Chondrocyte (in vitro differentiated cells): ENCODE measurements around the gene DYNC2LI1. TPM values are rescaled to one million over a fixed set of nuclear protein-coding genes. Genes with fewer than 3 reads are reported as not detected.

Experiments
- DNase-seq: peaks from one replicate; pipeline ENCODE4 v3.0.0; 2021; ENCODE audit warnings: mixed read lengths, low spot score
- H3K27ac Mint-ChIP-seq: one replicate; pipeline ENCODE4 v1.8.0; 2021; ENCODE audit warnings: mild to moderate bottlenecking, moderate library complexity, mixed read lengths; ENCODE audit not compliant: unreplicated experiment
- H3K27me3 Mint-ChIP-seq: 2 replicates; pipeline ENCODE4 v1.8.0; 2021; ENCODE audit warnings: low read depth, mixed read lengths
- H3K36me3 Mint-ChIP-seq: 2 replicates; pipeline ENCODE4 v1.8.0; 2021; ENCODE audit warnings: low read depth, mixed read lengths
- H3K4me1 Mint-ChIP-seq: 2 replicates; pipeline ENCODE4 v1.8.0; 2021; ENCODE audit warnings: low read depth, mild to moderate bottlenecking, mixed read lengths
- H3K4me3 Mint-ChIP-seq: one replicate; pipeline ENCODE4 v1.8.0; 2021; ENCODE audit warnings: mild to moderate bottlenecking, moderate library complexity, mixed read lengths; ENCODE audit not compliant: unreplicated experiment
- H3K9me3 Mint-ChIP-seq: 2 replicates; pipeline ENCODE4 v1.8.0; 2021; ENCODE audit warnings: low read depth, mixed read lengths
- CTCF ChIP-seq: fragments of 200-600 bp; sonication (generic); IDR thresholded peaks from 2 replicates; pipeline ENCODE4 v1.5.0; 2021; ENCODE audit warnings: antibody characterized with exemption, mild to moderate bottlenecking, moderate library complexity
- total RNA-seq: library from RNA; stranded (reverse); gene quantifications from 3 replicates; pipeline ENCODE4 v1.2.1, GENCODE V29; 2021

DYNC2LI1 gene
- total RNA-seq, 1 donor from 2014 or later: 10.8 TPM

- no peak overlapping the region for H3K4me3 Mint-ChIP-seq
- DNase-seq: no peak
- H3K27ac Mint-ChIP-seq: no peak overlapping the region
- no peaks in the 10 kb centered on the region for H3K4me1 Mint-ChIP-seq
- no peak for TF ChIP-seq CTCF
- peaks cover 27% of the 10 kb centered on the region for H3K27me3 Mint-ChIP-seq
- peaks cover 4% of the 10 kb centered on the region for H3K36me3 Mint-ChIP-seq
- H3K9me3 Mint-ChIP-seq: no peaks in the 10 kb centered on the region
These were observed 51.2 kb downstream of the DYNC2LI1 start for GRCh38 chr2:43824951-43825493.

- Mint-ChIP-seq H3K27me3 (peaks cover 29% of the 10 kb centered on the region), H3K36me3 (peaks cover 4% of the 10 kb centered on the region), H3K4me3 (no peak overlapping the region), H3K9me3 (no peaks in the 10 kb centered on the region), H3K27ac (no peak overlapping the region), H3K4me1 (no peaks in the 10 kb centered on the region)
- TF ChIP-seq CTCF: no peak
- DNase-seq: no peak
These were observed 52.0 kb downstream of the DYNC2LI1 start for GRCh38 chr2:43825841-43826240.

DNA sequence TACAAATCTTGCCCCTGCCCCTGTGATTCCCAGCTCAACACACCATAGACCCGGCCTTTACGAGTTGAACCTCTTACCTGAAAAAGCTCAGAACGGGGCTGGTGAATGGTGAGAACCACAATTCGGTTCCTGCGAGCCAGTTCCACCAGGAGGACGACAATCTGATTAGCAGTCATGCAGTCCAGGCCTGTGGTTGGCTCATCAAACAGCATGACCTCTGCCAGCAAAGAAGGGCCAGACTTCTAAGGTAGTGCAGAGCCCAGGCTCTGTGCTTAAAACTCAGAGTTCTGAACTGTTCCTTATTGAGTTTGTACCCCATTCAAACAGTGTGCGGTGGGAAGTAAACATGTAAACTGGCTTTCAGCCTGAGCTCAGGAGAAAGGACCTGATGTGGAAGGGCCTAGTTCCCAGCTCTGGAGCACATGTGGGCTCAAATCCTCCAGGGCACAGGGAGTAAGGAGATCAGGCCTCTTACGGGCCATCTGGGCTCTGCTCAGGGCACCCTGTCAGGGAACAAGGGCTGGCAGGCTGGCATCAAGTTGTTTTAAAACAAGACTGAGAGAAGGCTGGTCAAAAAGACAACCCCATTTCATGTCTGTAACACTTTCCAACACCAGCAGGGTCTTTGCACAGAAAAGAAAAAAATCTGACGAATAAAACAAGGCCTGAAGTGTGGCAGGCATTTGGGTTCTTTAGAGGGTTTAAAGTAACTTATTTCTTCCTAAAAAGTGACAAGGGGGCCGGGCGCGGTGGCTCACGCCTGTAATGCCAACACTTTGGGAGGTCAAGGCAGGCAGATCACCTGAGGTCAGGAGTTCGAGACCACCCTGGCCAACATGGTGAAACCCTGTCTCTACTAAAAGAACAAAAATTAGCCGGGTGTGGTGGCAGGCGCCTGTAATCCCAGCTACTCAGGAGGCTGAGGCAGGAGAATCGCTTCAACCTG lies 52.7 kb downstream of the DYNC2LI1 start:
- Mint-ChIP-seq H3K4me1 (no peaks in the 10 kb centered on the region), H3K4me3 (no peak overlapping the region), H3K27me3 (peaks cover 25% of the 10 kb centered on the region), H3K36me3 (no peaks in the 10 kb centered on the region), H3K27ac (no peak overlapping the region), H3K9me3 (no peaks in the 10 kb centered on the region)
- no peak for DNase-seq
- TF ChIP-seq CTCF: no peak

- H3K27me3 Mint-ChIP-seq: peaks cover 8% of the 10 kb centered on the region
These were observed 57.9 kb downstream of the DYNC2LI1 start for GRCh38 chr2:43831543-43832294.

More at GRCh38 chr2:43831543-43832294, 57.9 kb downstream of the DYNC2LI1 start:
- no peak for TF ChIP-seq CTCF
- Mint-ChIP-seq H3K4me1 (no peaks in the 10 kb centered on the region), H3K9me3 (no peaks in the 10 kb centered on the region), H3K36me3 (no peaks in the 10 kb centered on the region), H3K27ac (no peak overlapping the region), H3K4me3 (no peak overlapping the region)
- DNase-seq: no peak
